ENCODE results near the gene COG3.

Gene COG3

DNA sequence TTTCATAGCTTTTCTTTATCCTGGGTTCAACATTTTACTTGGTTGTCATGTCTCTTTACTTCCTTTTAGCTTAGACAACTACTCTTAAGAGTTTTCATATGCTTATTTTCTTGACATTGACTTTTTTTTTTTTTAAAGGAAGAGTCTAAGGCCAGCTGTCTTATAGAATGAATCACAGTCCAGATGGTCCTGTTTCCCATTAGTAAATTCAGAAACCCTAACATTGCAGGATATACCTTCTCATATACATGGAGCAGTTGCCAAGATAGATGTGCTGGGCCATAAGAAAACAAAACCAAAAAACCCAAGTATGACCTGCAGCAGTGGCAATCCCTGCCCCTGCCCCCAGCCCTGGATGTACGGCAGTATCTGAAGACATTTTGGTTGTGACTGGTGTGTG lies 72.8 kb downstream of the COG3 start:
- TF ChIP-seq SPI1 (IDR thresholded peaks at IDR 0.05; ENCODE audit: borderline replicate concordance, low read depth) (no peak), POLR2AphosphoS5 (IDR thresholded peaks at IDR 0.05; ENCODE audit: low read depth) (no peak), GABPA (IDR thresholded peaks at IDR 0.05; ENCODE audit: low read depth) (no peak)
- TF ChIP-seq, protein P1, sequence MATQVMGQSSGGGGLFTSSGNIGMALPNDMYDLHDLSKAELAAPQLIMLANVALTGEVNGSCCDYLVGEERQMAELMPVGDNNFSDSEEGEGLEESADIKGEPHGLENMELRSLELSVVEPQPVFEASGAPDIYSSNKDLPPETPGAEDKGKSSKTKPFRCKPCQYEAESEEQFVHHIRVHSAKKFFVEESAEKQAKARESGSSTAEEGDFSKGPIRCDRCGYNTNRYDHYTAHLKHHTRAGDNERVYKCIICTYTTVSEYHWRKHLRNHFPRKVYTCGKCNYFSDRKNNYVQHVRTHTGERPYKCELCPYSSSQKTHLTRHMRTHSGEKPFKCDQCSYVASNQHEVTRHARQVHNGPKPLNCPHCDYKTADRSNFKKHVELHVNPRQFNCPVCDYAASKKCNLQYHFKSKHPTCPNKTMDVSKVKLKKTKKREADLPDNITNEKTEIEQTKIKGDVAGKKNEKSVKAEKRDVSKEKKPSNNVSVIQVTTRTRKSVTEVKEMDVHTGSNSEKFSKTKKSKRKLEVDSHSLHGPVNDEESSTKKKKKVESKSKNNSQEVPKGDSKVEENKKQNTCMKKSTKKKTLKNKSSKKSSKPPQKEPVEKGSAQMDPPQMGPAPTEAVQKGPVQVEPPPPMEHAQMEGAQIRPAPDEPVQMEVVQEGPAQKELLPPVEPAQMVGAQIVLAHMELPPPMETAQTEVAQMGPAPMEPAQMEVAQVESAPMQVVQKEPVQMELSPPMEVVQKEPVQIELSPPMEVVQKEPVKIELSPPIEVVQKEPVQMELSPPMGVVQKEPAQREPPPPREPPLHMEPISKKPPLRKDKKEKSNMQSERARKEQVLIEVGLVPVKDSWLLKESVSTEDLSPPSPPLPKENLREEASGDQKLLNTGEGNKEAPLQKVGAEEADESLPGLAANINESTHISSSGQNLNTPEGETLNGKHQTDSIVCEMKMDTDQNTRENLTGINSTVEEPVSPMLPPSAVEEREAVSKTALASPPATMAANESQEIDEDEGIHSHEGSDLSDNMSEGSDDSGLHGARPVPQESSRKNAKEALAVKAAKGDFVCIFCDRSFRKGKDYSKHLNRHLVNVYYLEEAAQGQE (IDR thresholded peaks at IDR 0.05; ENCODE audit: insufficient replicate concordance, low read depth): no peak
- TF ChIP-seq, protein P2, sequence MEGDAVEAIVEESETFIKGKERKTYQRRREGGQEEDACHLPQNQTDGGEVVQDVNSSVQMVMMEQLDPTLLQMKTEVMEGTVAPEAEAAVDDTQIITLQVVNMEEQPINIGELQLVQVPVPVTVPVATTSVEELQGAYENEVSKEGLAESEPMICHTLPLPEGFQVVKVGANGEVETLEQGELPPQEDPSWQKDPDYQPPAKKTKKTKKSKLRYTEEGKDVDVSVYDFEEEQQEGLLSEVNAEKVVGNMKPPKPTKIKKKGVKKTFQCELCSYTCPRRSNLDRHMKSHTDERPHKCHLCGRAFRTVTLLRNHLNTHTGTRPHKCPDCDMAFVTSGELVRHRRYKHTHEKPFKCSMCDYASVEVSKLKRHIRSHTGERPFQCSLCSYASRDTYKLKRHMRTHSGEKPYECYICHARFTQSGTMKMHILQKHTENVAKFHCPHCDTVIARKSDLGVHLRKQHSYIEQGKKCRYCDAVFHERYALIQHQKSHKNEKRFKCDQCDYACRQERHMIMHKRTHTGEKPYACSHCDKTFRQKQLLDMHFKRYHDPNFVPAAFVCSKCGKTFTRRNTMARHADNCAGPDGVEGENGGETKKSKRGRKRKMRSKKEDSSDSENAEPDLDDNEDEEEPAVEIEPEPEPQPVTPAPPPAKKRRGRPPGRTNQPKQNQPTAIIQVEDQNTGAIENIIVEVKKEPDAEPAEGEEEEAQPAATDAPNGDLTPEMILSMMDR (IDR thresholded peaks at IDR 0.05; ENCODE audit: insufficient read depth, low read length): no peak
- H3K27ac ChIP-seq (replicated peaks): no peak overlapping the region
- no peak overlapping the region for H3K4me3 ChIP-seq (replicated peaks; ENCODE audit: insufficient read depth, low read length)
- DNase-seq (ENCODE audit: low read depth in 1 of 2, low spot score in 1 of 2): no peak
- no peaks in the 10 kb centered on the region for H3K27me3 ChIP-seq (ENCODE audit: insufficient read depth, poor library complexity, severe bottlenecking)

DNA sequence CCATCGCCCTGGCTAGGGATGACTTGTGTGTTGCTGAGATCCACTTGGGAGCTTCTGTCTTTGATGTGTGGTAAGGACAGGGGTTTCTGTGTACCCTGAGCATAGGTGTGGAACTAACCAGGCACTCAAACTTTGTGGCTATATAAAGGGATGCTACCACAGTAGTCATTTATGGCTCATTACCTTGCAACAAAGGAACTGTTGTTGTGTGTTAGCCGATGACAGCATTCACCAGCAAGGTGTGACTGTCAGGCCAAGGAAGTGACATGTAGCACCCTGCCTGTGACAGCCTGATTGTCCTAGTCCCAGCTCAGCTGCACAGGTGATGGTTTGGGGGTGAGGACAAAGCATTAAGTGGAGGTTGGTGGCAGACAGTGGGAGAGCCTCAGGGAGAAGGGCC lies 73.6 kb downstream of the COG3 start:
- TF ChIP-seq SPI1 (IDR thresholded peaks at IDR 0.05; ENCODE audit: borderline replicate concordance, low read depth) (no peak), POLR2AphosphoS5 (IDR thresholded peaks at IDR 0.05; ENCODE audit: low read depth) (no peak), GABPA (IDR thresholded peaks at IDR 0.05; ENCODE audit: low read depth) (no peak)
- TF ChIP-seq, protein P2 (IDR thresholded peaks at IDR 0.05; ENCODE audit: insufficient read depth, low read length): no peak
- TF ChIP-seq, protein P1 (IDR thresholded peaks at IDR 0.05; ENCODE audit: insufficient replicate concordance, low read depth): no peak
- no peak for DNase-seq (ENCODE audit: low read depth in 1 of 2, low spot score in 1 of 2)
- Histone ChIP-seq H3K27me3 (ENCODE audit: insufficient read depth, poor library complexity, severe bottlenecking) (no peaks in the 10 kb centered on the region), H3K4me3 (replicated peaks; ENCODE audit: insufficient read depth, low read length) (no peak overlapping the region), H3K27ac (replicated peaks) (no peak overlapping the region)

DNA sequence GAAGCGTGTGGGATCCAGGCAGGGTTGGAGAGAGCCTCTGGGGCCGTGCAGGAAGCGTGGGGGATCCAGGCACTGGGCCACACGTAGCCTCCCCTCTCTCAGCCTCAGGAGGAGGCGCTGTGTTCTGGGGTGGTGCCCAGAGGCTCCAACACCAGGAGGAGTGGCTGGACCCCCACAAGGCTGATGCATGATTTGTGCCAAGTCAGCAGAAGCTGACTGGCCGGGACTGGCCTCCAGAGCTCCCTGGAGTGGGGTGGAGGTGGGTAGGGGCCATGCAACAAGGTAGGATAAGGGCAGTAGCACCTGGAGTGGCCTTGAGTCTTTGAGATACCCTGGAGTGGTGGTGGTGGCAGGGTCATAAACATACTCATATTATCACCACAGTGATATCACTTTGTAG lies 75.5 kb downstream of the COG3 start:
- TF ChIP-seq GABPA (IDR thresholded peaks at IDR 0.05; ENCODE audit: low read depth): no peak
- TF ChIP-seq, protein P1 (IDR thresholded peaks at IDR 0.05; ENCODE audit: insufficient replicate concordance, low read depth): no peak
- TF ChIP-seq, protein P2 (IDR thresholded peaks at IDR 0.05; ENCODE audit: insufficient read depth, low read length): no peak
- TF ChIP-seq POLR2AphosphoS5 (IDR thresholded peaks at IDR 0.05; ENCODE audit: low read depth): no peak
- TF ChIP-seq SPI1 (IDR thresholded peaks at IDR 0.05; ENCODE audit: borderline replicate concordance, low read depth): no peak
- no peak for DNase-seq (ENCODE audit: low read depth in 1 of 2, low spot score in 1 of 2)
- no peak overlapping the region for H3K27ac ChIP-seq (replicated peaks)
- no peak overlapping the region for H3K4me3 ChIP-seq (replicated peaks; ENCODE audit: insufficient read depth, low read length)
- no peaks in the 10 kb centered on the region for H3K27me3 ChIP-seq (ENCODE audit: insufficient read depth, poor library complexity, severe bottlenecking)

Measured in HL-60 (cell line).